Gastrocnemius medialis (tissue), 4 donors: ENCODE results near the gene DENND1A.

Source experiments
- CTCF ChIP-seq, 5 experiments: fragments of 450-650 bp in 3 of 5; fragments of 200-600 bp in 2 of 5; sonication (generic) in 2 of 5; IDR thresholded peaks in 4 of 5; conservative IDR thresholded peaks in 1 of 5; 1 replicate in 4 of 5; 2 replicates in 1 of 5; pipeline ENCODE4 v1.5.1; 2016 to 2019; ENCODE audit warnings: antibody characterized with exemption in 5 of 5, mild to moderate bottlenecking in 3 of 5, moderate library complexity in 3 of 5
- POLR2A ChIP-seq, 2 donors: fragments of 450-650 bp; IDR thresholded peaks; one replicate each; pipeline ENCODE4 v1.6.1; 2017; ENCODE audit warnings: antibody characterized with exemption in 2 of 2, mild to moderate bottlenecking in 2 of 2, moderate library complexity in 2 of 2

- TF ChIP-seq CTCF (IDR thresholded peaks at IDR 0.05 in 4 of 5, conservative IDR thresholded peaks at IDR 0.05 in 1 of 5): no peak
- TF ChIP-seq POLR2A (IDR thresholded peaks at IDR 0.05): no peak
Measured at GRCh38 chr9:123536455-123536868, 393.5 kb downstream of the DENND1A start.
